A549 (cell line): Measurements from ENCODE around the gene CCL7. TPM values are rescaled to one million over a fixed set of nuclear protein-coding genes. Genes with fewer than 3 reads are reported as not detected.

ENCODE experiments used
- ATAC-seq, 2 experiments: fragments of 200-7000 bp in 1 of 2; fragments of >200 bp in 1 of 2; cut with Nextera tagmentation in 1 of 2; cut with Tn5 transposase in 1 of 2; 3 replicates each; pipeline versions ENCODE4 v1.8.0 to v1.9.1; 2018 to 2020; ENCODE audit warnings: mild to moderate bottlenecking in 1 of 2, moderate library complexity in 1 of 2
- CTCF ChIA-PET: fragments of 300-600 bp; sonication (Branson Sonifier 250); formaldehyde crosslinking; extraction: SDS; loops from one replicate; lab custom pipeline; 2021; ENCODE audit warnings: antibody characterized with exemption, inconsistent platforms; lab: Yijun Ruan, JAX
- POLR2A ChIA-PET: fragments of 350-600 bp; formaldehyde crosslinking; extraction: SDS; loops from one replicate; lab custom pipeline; 2021; ENCODE audit warnings: antibody characterized with exemption, inconsistent platforms; lab: Yijun Ruan, JAX
- DNase-seq, 2 experiments: peaks; one replicate each; pipeline versions ENCODE4 v3.0.0 to v3.0.0-alpha.2; 2011 to 2016; ENCODE audit warnings: low read depth in 1 of 2, low spot score in 1 of 2
- FAIRE-seq: peaks from 2 replicates; lab custom pipeline; 2011; peaks lifted over from hg19 to GRCh38; lab: Jason Lieb, UNC
- H3K27ac ChIP-seq, 2 experiments: fragments of >200 bp; sonication (Bioruptor Twin); formaldehyde crosslinking; 3 replicates each; pipeline ENCODE4 v1.5.1; 2016 to 2017
- H3K4me1 ChIP-seq: fragments of >200 bp; sonication (Bioruptor Twin); formaldehyde crosslinking; 3 replicates; pipeline ENCODE4 v1.6.1; 2016
- H3K4me2 ChIP-seq: fragments of >200 bp; sonication (Bioruptor Twin); formaldehyde crosslinking; 3 replicates; pipeline ENCODE4 v1.6.1; 2016
- H3K4me3 ChIP-seq: fragments of >200 bp; sonication (Bioruptor Twin); formaldehyde crosslinking; 3 replicates; pipeline ENCODE4 v1.5.1; 2016
- H3K9me3 ChIP-seq: fragments of >200 bp; sonication (Bioruptor Twin); formaldehyde crosslinking; 3 replicates; pipeline ENCODE4 v1.6.1; 2016
- BHLHE40 ChIP-seq: IDR thresholded peaks from 2 replicates; pipeline ENCODE4 v1.6.1; 2012; ENCODE audit warnings: low read depth, low read length, inconsistent platforms
- CBX8 ChIP-seq: fragments of 200-600 bp; sonication (generic); IDR thresholded peaks from 2 replicates; pipeline ENCODE4 v1.6.1; 2016
- EHMT2 ChIP-seq: fragments of 200-600 bp; sonication (generic); IDR thresholded peaks from 2 replicates; pipeline ENCODE4 v1.6.1; 2016; ENCODE audit warnings: antibody characterized with exemption, low read depth, mild to moderate bottlenecking, moderate library complexity
- ESRRA ChIP-seq: fragments of 150-350 bp; IDR thresholded peaks from 2 replicates; pipeline ENCODE4 v1.6.1; 2014; ENCODE audit warnings: mild to moderate bottlenecking, low read length, borderline replicate concordance
- FOSB ChIP-seq: fragments of 250-450 bp; sonication (Bioruptor Pico); IDR thresholded peaks from 2 replicates; pipeline ENCODE4 v1.5.0; 2020; ENCODE audit warnings: mild to moderate bottlenecking, moderate library complexity
- FOXS1 ChIP-seq: fragments of 250-450 bp; sonication (Bioruptor Pico); IDR thresholded peaks from 2 replicates; pipeline ENCODE4 v1.5.0; 2020; ENCODE audit warnings: mild to moderate bottlenecking, moderate library complexity
- HDAC2 ChIP-seq: fragments of 200-600 bp; sonication (generic); IDR thresholded peaks from 2 replicates; pipeline ENCODE4 v1.6.1; 2016
- HOXA7 ChIP-seq: fragments of 250-450 bp; sonication (Bioruptor Pico); IDR thresholded peaks from 2 replicates; pipeline ENCODE4 v1.5.0; 2020; ENCODE audit warnings: mild to moderate bottlenecking, moderate library complexity
- KDM1A ChIP-seq: fragments of 200-600 bp; sonication (generic); IDR thresholded peaks from 2 replicates; pipeline ENCODE4 v1.6.1; 2016; ENCODE audit warnings: low read depth, mild to moderate bottlenecking
- MAFK ChIP-seq: fragments of 450-650 bp; IDR thresholded peaks from 2 replicates; pipeline ENCODE4 v1.6.1; 2014; ENCODE audit not compliant: partially characterized antibody
- POLR2A ChIP-seq: IDR thresholded peaks from 2 replicates; pipeline ENCODE4 v1.6.1; 2012; ENCODE audit warnings: mild to moderate bottlenecking, low read length
- RFX5 ChIP-seq: fragments of 450-650 bp; IDR thresholded peaks from 2 replicates; pipeline ENCODE4 v1.7.1; 2014; ENCODE audit warnings: antibody characterized with exemption, mild to moderate bottlenecking, moderate library complexity
- SREBF2 ChIP-seq: fragments of 450-650 bp; IDR thresholded peaks from 2 replicates; pipeline ENCODE4 v1.6.1; 2014; ENCODE audit warnings: mild to moderate bottlenecking, moderate library complexity
- TFCP2L1 ChIP-seq: fragments of 250-450 bp; sonication (Bioruptor Pico); IDR thresholded peaks from 2 replicates; pipeline ENCODE4 v1.5.0; 2021; ENCODE audit warnings: mild to moderate bottlenecking
- TP53 ChIP-seq: fragments of 250-450 bp; sonication (Bioruptor Pico); IDR thresholded peaks from 2 replicates; pipeline ENCODE4 v1.5.0; 2021; ENCODE audit warnings: mild to moderate bottlenecking, moderate library complexity
- ZC3H11A ChIP-seq: fragments of 450-650 bp; IDR thresholded peaks from 2 replicates; pipeline ENCODE4 v1.6.1; 2014; ENCODE audit warnings: antibody characterized with exemption, mild to moderate bottlenecking
- ZNF302 ChIP-seq: fragments of 250-450 bp; sonication (Bioruptor Pico); IDR thresholded peaks from 2 replicates; pipeline ENCODE4 v1.9.0; 2021; ENCODE audit warnings: inconsistent platforms, mild to moderate bottlenecking, moderate library complexity
- ZSCAN20 ChIP-seq: fragments of 250-450 bp; sonication (Bioruptor Pico); IDR thresholded peaks from 2 replicates; pipeline ENCODE4 v1.8.0; 2022; ENCODE audit warnings: mild to moderate bottlenecking, moderate library complexity
- WGBS: methylation state at CpG from one replicate; pipeline ENCODE4 v1.1.6; 2017; ENCODE audit errors: missing lambda C conversion rate; 5-methylcytosine and 5-hydroxymethylcytosine counted together
- polyA plus RNA-seq, 4 experiments: library from polyadenylated mRNA; depleted of rRNA in 3 of 4; stranded (reverse); fragments of >200 nt; fragmentation: RNase III in 1 of 4; extraction: RNeasy Plus Mini Kit Qiagen cat#74134 plus additional on column Dnase treatment in 1 of 4; gene quantifications; 2 replicates in 3 of 4; 3 replicates in 1 of 4; pipeline ENCODE4 v1.2.3, GENCODE V29; 2011 to 2017
- TF ChIP-seq, protein P1 (sequence below): fragments of 450-650 bp; IDR thresholded peaks from 2 replicates; pipeline ENCODE4 v1.6.1; 2014; ENCODE audit warnings: antibody characterized with exemption
- TF ChIP-seq, protein P2 (sequence below): IDR thresholded peaks from 2 replicates; pipeline ENCODE4 v1.6.1; 2012; ENCODE audit warnings: low read depth, borderline replicate concordance
- TF ChIP-seq, protein P3 (sequence below): fragments of 250-450 bp; sonication (Bioruptor Pico); IDR thresholded peaks from 2 replicates; pipeline ENCODE4 v1.5.0; 2021; ENCODE audit warnings: mild to moderate bottlenecking, moderate library complexity, borderline replicate concordance
- TF ChIP-seq, protein P4 (sequence below): fragments of >200 bp; sonication (Bioruptor Twin); formaldehyde crosslinking; IDR thresholded peaks from 3 replicates; pipeline ENCODE4 v1.6.1; 2016

CCL7 gene
- polyA plus RNA-seq, 2 of the 4 experiments (the other 2 are of a cell fraction): 0.17 TPM; not detected in 1

DNA sequence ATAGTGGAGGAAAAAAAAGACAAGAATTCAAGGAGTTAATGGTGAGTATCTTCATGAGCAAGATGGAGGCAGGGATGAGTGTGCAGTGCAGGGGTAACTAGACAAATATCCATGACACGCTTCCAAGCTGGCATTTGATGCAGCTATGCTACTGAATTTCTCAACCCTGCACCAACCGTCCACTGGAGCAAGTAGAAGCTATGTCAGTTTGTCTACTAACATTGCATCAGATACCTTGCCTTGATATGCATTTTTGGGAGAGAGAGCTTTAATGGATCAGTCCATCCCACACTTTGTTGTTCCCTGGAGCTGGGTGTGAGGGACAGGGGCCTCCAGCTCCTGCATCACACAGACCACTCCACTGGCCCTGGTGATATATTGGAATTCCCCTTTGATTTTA is 32.0 kb downstream of the CCL7 start:
- CTCF ChIA-PET: interaction anchor here (0.6 to 6.6 kb wide), 8 partner anchors 16 to 1312 kb away, joined by 3 to 42 read pairs (median 4); no protein-coding TSS in a partner anchor
- ATAC-seq (no peak), FAIRE-seq (no peak), DNase-seq (no peak)
- POLR2A ChIA-PET: no interaction called here
- Histone ChIP-seq H3K4me3 (no peak overlapping the region), H3K9me3 (no peaks in the 10 kb centered on the region), H3K4me1 (peaks cover 4% of the 10 kb centered on the region; the same call in 1 of the 3 replicates), H3K4me2 (no peak overlapping the region), H3K27ac (no peak overlapping the region)
- TF ChIP-seq CBX8 (no peak), FOXS1 (CRISPR knock-in tag) (no peak), HOXA7 (CRISPR knock-in tag) (no peak)
- TF ChIP-seq, protein P1, sequence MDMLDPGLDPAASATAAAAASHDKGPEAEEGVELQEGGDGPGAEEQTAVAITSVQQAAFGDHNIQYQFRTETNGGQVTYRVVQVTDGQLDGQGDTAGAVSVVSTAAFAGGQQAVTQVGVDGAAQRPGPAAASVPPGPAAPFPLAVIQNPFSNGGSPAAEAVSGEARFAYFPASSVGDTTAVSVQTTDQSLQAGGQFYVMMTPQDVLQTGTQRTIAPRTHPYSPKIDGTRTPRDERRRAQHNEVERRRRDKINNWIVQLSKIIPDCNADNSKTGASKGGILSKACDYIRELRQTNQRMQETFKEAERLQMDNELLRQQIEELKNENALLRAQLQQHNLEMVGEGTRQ: no peak
- WGBS: 56% methylated on average over 2 of the region's 2 CpGs

DNA sequence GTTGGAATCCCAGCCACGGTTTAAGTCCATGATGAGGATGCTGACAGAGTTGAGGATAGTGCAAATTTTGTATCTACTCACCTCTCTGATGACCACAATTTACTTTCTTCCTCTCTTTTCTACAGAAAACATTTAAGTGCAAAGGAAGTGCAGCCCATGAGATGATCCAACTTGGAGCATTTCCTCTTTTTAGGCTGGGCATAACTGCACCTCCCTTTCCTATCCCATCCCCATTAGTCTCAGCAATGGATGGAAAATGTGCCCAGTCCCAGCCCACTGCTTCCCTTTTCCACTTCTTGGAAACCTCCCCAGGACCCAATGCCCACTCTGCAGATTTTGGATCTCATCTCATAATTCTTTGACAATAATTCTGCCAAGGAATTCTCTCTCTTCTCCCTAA is 32.6 kb downstream of the CCL7 start:
- Histone ChIP-seq H3K4me1 (peaks cover 4% of the 10 kb centered on the region; the same call in 1 of the 3 replicates), H3K4me2 (no peak overlapping the region), H3K27ac (no peak overlapping the region), H3K9me3 (no peaks in the 10 kb centered on the region), H3K4me3 (no peak overlapping the region)
- TF ChIP-seq TP53 (no peak), ESRRA (no peak), FOSB (CRISPR knock-in tag) (no peak), MAFK (no peak)
- FAIRE-seq (no peak), DNase-seq (no peak), ATAC-seq (no peak)
- POLR2A ChIA-PET: no interaction called here
- CTCF ChIA-PET: interaction anchor here (0.7 to 6.6 kb wide), 6 partner anchors 23 to 101 kb away, joined by 3 to 42 read pairs (median 4); no protein-coding TSS in a partner anchor
- WGBS: 52% methylated on average over 1 of the region's 1 CpG

DNA sequence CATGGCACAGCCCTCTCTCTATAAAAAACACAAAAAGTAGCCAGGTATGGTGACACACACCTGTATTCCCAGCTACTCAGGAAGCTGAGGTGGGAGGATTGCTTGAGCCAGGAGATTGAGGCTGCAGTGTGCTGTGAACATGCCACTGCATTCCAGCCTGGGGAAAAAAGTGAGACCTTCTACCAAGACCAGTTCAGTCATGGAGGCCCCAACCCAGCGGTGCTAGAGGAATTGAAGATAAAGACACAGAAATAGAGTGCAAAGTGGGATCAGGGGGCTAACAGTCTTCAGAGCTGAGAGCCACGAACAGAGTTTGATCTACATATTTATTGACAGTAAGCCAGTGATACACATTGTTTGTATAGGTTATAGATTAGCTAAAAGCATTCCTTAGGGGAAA is 33.6 kb downstream of the CCL7 start:
- H3K4me3 ChIP-seq: no peak overlapping the region
- no peak overlapping the region for H3K4me2 ChIP-seq
- H3K4me1 ChIP-seq: peaks cover 4% of the 10 kb centered on the region; the same call in 1 of the 3 replicates
- DNase-seq (no peak), FAIRE-seq (no peak), ATAC-seq (no peak)
- H3K27ac ChIP-seq: no peak overlapping the region
- no peaks in the 10 kb centered on the region for H3K9me3 ChIP-seq
- TF ChIP-seq HDAC2: no peak
- no peak for TF ChIP-seq FOXS1 (CRISPR knock-in tag)
- TF ChIP-seq, protein P2, sequence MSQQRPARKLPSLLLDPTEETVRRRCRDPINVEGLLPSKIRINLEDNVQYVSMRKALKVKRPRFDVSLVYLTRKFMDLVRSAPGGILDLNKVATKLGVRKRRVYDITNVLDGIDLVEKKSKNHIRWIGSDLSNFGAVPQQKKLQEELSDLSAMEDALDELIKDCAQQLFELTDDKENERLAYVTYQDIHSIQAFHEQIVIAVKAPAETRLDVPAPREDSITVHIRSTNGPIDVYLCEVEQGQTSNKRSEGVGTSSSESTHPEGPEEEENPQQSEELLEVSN: no peak
- TF ChIP-seq CBX8: no peak
- no peak for TF ChIP-seq HOXA7 (CRISPR knock-in tag)
- TF ChIP-seq KDM1A: no peak
- TF ChIP-seq, protein P1: no peak
- TF ChIP-seq ZC3H11A: no peak
- TF ChIP-seq EHMT2: no peak
- TF ChIP-seq SREBF2: no peak
- no peak for TF ChIP-seq POLR2A
- no peak for TF ChIP-seq ZSCAN20 (CRISPR knock-in tag)
- TF ChIP-seq, protein P3, sequence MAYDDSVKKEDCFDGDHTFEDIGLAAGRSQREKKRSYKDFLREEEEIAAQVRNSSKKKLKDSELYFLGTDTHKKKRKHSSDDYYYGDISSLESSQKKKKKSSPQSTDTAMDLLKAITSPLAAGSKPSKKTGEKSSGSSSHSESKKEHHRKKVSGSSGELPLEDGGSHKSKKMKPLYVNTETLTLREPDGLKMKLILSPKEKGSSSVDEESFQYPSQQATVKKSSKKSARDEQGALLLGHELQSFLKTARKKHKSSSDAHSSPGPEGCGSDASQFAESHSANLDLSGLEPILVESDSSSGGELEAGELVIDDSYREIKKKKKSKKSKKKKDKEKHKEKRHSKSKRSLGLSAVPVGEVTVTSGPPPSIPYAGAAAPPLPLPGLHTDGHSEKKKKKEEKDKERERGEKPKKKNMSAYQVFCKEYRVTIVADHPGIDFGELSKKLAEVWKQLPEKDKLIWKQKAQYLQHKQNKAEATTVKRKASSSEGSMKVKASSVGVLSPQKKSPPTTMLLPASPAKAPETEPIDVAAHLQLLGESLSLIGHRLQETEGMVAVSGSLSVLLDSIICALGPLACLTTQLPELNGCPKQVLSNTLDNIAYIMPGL (CRISPR knock-in tag): no peak
- no peak for TF ChIP-seq TFCP2L1
- TF ChIP-seq BHLHE40: no peak
- TF ChIP-seq, protein P4, sequence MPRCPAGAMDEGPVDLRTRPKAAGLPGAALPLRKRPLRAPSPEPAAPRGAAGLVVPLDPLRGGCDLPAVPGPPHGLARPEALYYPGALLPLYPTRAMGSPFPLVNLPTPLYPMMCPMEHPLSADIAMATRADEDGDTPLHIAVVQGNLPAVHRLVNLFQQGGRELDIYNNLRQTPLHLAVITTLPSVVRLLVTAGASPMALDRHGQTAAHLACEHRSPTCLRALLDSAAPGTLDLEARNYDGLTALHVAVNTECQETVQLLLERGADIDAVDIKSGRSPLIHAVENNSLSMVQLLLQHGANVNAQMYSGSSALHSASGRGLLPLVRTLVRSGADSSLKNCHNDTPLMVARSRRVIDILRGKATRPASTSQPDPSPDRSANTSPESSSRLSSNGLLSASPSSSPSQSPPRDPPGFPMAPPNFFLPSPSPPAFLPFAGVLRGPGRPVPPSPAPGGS: no peak
- TF ChIP-seq RFX5: no peak
- no peak for TF ChIP-seq ZNF302 (CRISPR knock-in tag)
- WGBS: 52% methylated on average over 2 of the region's 2 CpGs
- ChIA-PET CTCF (interaction anchor here (1.6 to 6.6 kb wide), 3 partner anchors 53 to 102 kb away, joined by 4 to 42 read pairs (median 10); no protein-coding TSS in a partner anchor), POLR2A (no interaction called here)
